WTC11 (cell line): ENCODE results near the gene DUSP11. TPM values are rescaled to one million over a fixed set of nuclear protein-coding genes. Genes with fewer than 3 reads are reported as not detected.

ENCODE experiments used
- AR ChIP-seq: fragments of 250-450 bp; sonication (Bioruptor Pico); IDR thresholded peaks from 2 replicates; pipeline ENCODE4 v1.9.0; 2021; ENCODE audit warnings: mild to moderate bottlenecking
- ATF2 ChIP-seq: sonication (generic); formaldehyde crosslinking; IDR thresholded peaks from 2 replicates; pipeline ENCODE4 v1.8.1; 2022; ENCODE audit warnings: low read depth, missing genetic modification reagents, borderline replicate concordance
- CREB1 ChIP-seq: sonication (generic); formaldehyde crosslinking; IDR thresholded peaks from 2 replicates; pipeline ENCODE4 v1.8.0; 2023; ENCODE audit warnings: mild to moderate bottlenecking, missing genetic modification reagents
- CREM ChIP-seq: sonication (generic); formaldehyde crosslinking; IDR thresholded peaks from 2 replicates; pipeline ENCODE4 v1.8.1; 2022; ENCODE audit warnings: mild to moderate bottlenecking, missing genetic modification reagents, moderate library complexity
- FOXP4 ChIP-seq: sonication (generic); formaldehyde crosslinking; IDR thresholded peaks from 2 replicates; pipeline ENCODE4 v1.8.0; 2022; ENCODE audit warnings: mild to moderate bottlenecking, missing genetic modification reagents
- IRF2 ChIP-seq: sonication (generic); formaldehyde crosslinking; IDR thresholded peaks from 2 replicates; pipeline ENCODE4 v1.8.0; 2022; ENCODE audit warnings: low read depth, missing genetic modification reagents, borderline replicate concordance
- MXD4 ChIP-seq: fragments of 250-450 bp; sonication (Bioruptor Pico); IDR thresholded peaks from 2 replicates; pipeline ENCODE4 v1.8.0; 2021; ENCODE audit warnings: mild to moderate bottlenecking, moderate library complexity, borderline replicate concordance
- MYBL2 ChIP-seq: sonication (generic); formaldehyde crosslinking; IDR thresholded peaks from 2 replicates; pipeline ENCODE4 v1.8.1; 2023; ENCODE audit warnings: mild to moderate bottlenecking, moderate library complexity, missing genetic modification reagents
- NR1H2 ChIP-seq: sonication (generic); formaldehyde crosslinking; IDR thresholded peaks from 2 replicates; pipeline ENCODE4 v1.9.0; 2021; ENCODE audit warnings: mild to moderate bottlenecking, moderate library complexity, missing genetic modification reagents
- NR3C1 ChIP-seq: sonication (generic); formaldehyde crosslinking; conservative IDR thresholded peaks from 2 replicates; pipeline ENCODE4 v1.8.1; 2023; ENCODE audit warnings: low read depth, mild to moderate bottlenecking, missing genetic modification reagents
- RELA ChIP-seq: sonication (generic); formaldehyde crosslinking; IDR thresholded peaks from 2 replicates; pipeline ENCODE4 v1.8.1; 2022; ENCODE audit warnings: missing genetic modification reagents, mild to moderate bottlenecking, borderline replicate concordance
- SMAD4 ChIP-seq: sonication (generic); formaldehyde crosslinking; IDR thresholded peaks from 2 replicates; pipeline ENCODE4 v1.8.0; 2022; ENCODE audit warnings: mild to moderate bottlenecking, missing genetic modification reagents
- STAT6 ChIP-seq: sonication (generic); formaldehyde crosslinking; conservative IDR thresholded peaks from 2 replicates; pipeline ENCODE4 v1.8.1; 2023; ENCODE audit warnings: mild to moderate bottlenecking, low read depth, missing genetic modification reagents, moderate library complexity
- USF1 ChIP-seq: sonication (generic); formaldehyde crosslinking; IDR thresholded peaks from 2 replicates; pipeline ENCODE4 v1.8.0; 2022; ENCODE audit warnings: mild to moderate bottlenecking, missing genetic modification reagents
- ZNF281 ChIP-seq: sonication (generic); formaldehyde crosslinking; IDR thresholded peaks from 2 replicates; pipeline ENCODE4 v1.8.0; 2023; ENCODE audit warnings: mild to moderate bottlenecking, missing genetic modification reagents
- ZNF425 ChIP-seq: fragments of 250-450 bp; sonication (Bioruptor Pico); conservative IDR thresholded peaks from 2 replicates; pipeline ENCODE4 v1.9.0; 2021; ENCODE audit warnings: mild to moderate bottlenecking
- ZNF512 ChIP-seq: sonication (generic); formaldehyde crosslinking; IDR thresholded peaks from 2 replicates; pipeline ENCODE4 v1.8.1; 2022; ENCODE audit warnings: missing genetic modification reagents, borderline replicate concordance
- total RNA-seq: library from RNA; stranded (reverse); gene quantifications from 3 replicates; pipeline ENCODE4 v1.2.3, GENCODE V29; 2021

The DUSP11 gene
- total RNA-seq, 1 experiment from 2014 or later: 16.8 TPM

- TF ChIP-seq FOXP4 (CRISPR knock-in tag): peak; percentile 66; the same call in 1 of the 2 replicates
- TF ChIP-seq CREB1 (CRISPR knock-in tag): no peak
- no peak for TF ChIP-seq SMAD4 (CRISPR knock-in tag)
- no peak for TF ChIP-seq ZNF512 (CRISPR knock-in tag)
- peak; percentile 65 for TF ChIP-seq USF1 (CRISPR knock-in tag)
- no peak for TF ChIP-seq ZNF425 (CRISPR knock-in tag)
- no peak for TF ChIP-seq NR1H2
- no peak for TF ChIP-seq IRF2 (CRISPR knock-in tag)
- no peak for TF ChIP-seq MXD4 (CRISPR knock-in tag)
- TF ChIP-seq CREM (CRISPR knock-in tag): peak; percentile 91
- no peak for TF ChIP-seq RELA (CRISPR knock-in tag)
- TF ChIP-seq AR: no peak
- no peak for TF ChIP-seq NR3C1 (CRISPR knock-in tag)
- no peak for TF ChIP-seq MYBL2 (CRISPR knock-in tag)
- TF ChIP-seq STAT6 (CRISPR knock-in tag): no peak
- TF ChIP-seq ATF2 (CRISPR knock-in tag): no peak
- no peak for TF ChIP-seq ZNF281 (CRISPR knock-in tag)
These were observed 49.1 kb upstream of the DUSP11 start, which contains the start of gene STAMBP (continued) for GRCh38 chr2:73828818-73829570.
